GM23338 (cell line): ENCODE results near the gene HLA-DPB1. TPM values are rescaled to one million over a fixed set of nuclear protein-coding genes. Genes with fewer than 3 reads are reported as not detected.

Source experiments
- ATAC-seq: fragments of 200-7000 bp; cut with Tn5 transposase; 3 replicates; pipeline ENCODE4 v1.9.1; 2020
- DNase-seq: peaks from one replicate; pipeline ENCODE4 v3.0.0-alpha.2; 2015; ENCODE audit warnings: low spot score
- H2AFZ ChIP-seq: fragments of 200-600 bp; sonication (generic); 2 replicates; pipeline ENCODE4 v1.8.0; 2016; ENCODE audit warnings: antibody characterized with exemption, mild to moderate bottlenecking, moderate library complexity
- H3F3A ChIP-seq: fragments of 200-600 bp; sonication (generic); replicated peaks from 2 replicates; pipeline ENCODE4 v1.8.0; 2017; ENCODE audit warnings: antibody characterized with exemption, mixed run types, low read depth
- H3K27ac ChIP-seq: fragments of 200-600 bp; sonication (generic); 2 replicates; pipeline ENCODE4 v1.6.1; 2016; ENCODE audit warnings: low read depth
- H3K27me3 ChIP-seq: fragments of 200-600 bp; sonication (generic); 2 replicates; pipeline ENCODE4 v1.8.0; 2016; ENCODE audit warnings: mild to moderate bottlenecking, mixed run types, moderate library complexity; ENCODE audit not compliant: insufficient read depth
- H3K36me3 ChIP-seq: fragments of 200-600 bp; sonication (generic); 2 replicates; pipeline ENCODE4 v1.8.0; 2016; ENCODE audit warnings: mild to moderate bottlenecking; ENCODE audit not compliant: insufficient read depth
- H3K4me1 ChIP-seq: fragments of 200-600 bp; sonication (generic); 2 replicates; pipeline ENCODE4 v1.8.0; 2016; ENCODE audit warnings: mild to moderate bottlenecking, moderate library complexity; ENCODE audit not compliant: insufficient read depth
- H3K4me2 ChIP-seq: fragments of 200-600 bp; sonication (generic); 2 replicates; pipeline ENCODE4 v1.7.1; 2017; ENCODE audit warnings: mixed run types
- H3K4me3 ChIP-seq: fragments of 200-600 bp; sonication (generic); 2 replicates; pipeline ENCODE4 v1.6.1; 2016; ENCODE audit warnings: mixed run types
- H3K79me2 ChIP-seq: fragments of 200-600 bp; sonication (generic); replicated peaks from 2 replicates; pipeline ENCODE4 v1.8.0; 2017; ENCODE audit warnings: mild to moderate bottlenecking; ENCODE audit not compliant: insufficient read depth
- H3K9me2 ChIP-seq: fragments of 200-600 bp; sonication (generic); 2 replicates; pipeline ENCODE4 v1.8.0; 2017; ENCODE audit not compliant: insufficient read depth
- H4K20me1 ChIP-seq: fragments of 200-600 bp; sonication (generic); replicated peaks from 2 replicates; pipeline ENCODE4 v1.8.0; 2017; ENCODE audit warnings: mild to moderate bottlenecking; ENCODE audit not compliant: insufficient read depth
- H3K27ac Mint-ChIP-seq: 2 replicates; pipeline ENCODE4 v1.8.0; 2020; ENCODE audit warnings: inconsistent platforms, mild to moderate bottlenecking, moderate library complexity, mixed read lengths
- H3K27me3 Mint-ChIP-seq: 3 replicates; pipeline ENCODE4 v1.8.0; 2022; ENCODE audit warnings: low read depth, mild to moderate bottlenecking, moderate library complexity, mixed read lengths, inconsistent platforms; ENCODE audit not compliant: insufficient read depth, poor library complexity
- H3K36me3 Mint-ChIP-seq: 3 replicates; pipeline ENCODE4 v1.8.0; 2021; ENCODE audit warnings: low read depth, mild to moderate bottlenecking, inconsistent platforms, moderate library complexity, mixed read lengths
- H3K4me1 Mint-ChIP-seq: 3 replicates; pipeline ENCODE4 v1.8.0; 2020; ENCODE audit warnings: mild to moderate bottlenecking, inconsistent platforms, mixed read lengths
- H3K4me3 Mint-ChIP-seq: 3 replicates; pipeline ENCODE4 v1.8.0; 2021; ENCODE audit warnings: moderate library complexity, mild to moderate bottlenecking, inconsistent platforms, mixed read lengths
- H3K9me3 Mint-ChIP-seq: 3 replicates; pipeline ENCODE4 v1.8.0; 2020; ENCODE audit warnings: moderate library complexity, mild to moderate bottlenecking, inconsistent platforms, mixed read lengths
- CREB1 ChIP-seq: fragments of 250-450 bp; sonication (Bioruptor Pico); IDR thresholded peaks from 2 replicates; pipeline ENCODE4 v1.5.0; 2020; ENCODE audit warnings: low read depth, mild to moderate bottlenecking, moderate library complexity
- CTCF ChIP-seq, 2 experiments: fragments of 200-600 bp in 1 of 2; sonication (generic) in 1 of 2; conservative IDR thresholded peaks; 2 replicates each; pipeline versions ENCODE4 v1.5.1 to v1.6.1; 2016 to 2017; ENCODE audit warnings: antibody characterized with exemption in 2 of 2, low read depth in 2 of 2, mild to moderate bottlenecking in 2 of 2, moderate library complexity in 1 of 2
- EZH2 ChIP-seq: fragments of 200-600 bp; sonication (generic); IDR thresholded peaks from one replicate; pipeline ENCODE4 v1.8.0; 2017; ENCODE audit warnings: antibody characterized with exemption, mild to moderate bottlenecking, low read depth; ENCODE audit not compliant: unreplicated experiment
- EZH2phosphoT487 ChIP-seq: fragments of 200-600 bp; sonication (generic); IDR thresholded peaks from one replicate; pipeline ENCODE4 v1.8.1; 2018; ENCODE audit warnings: antibody characterized with exemption; ENCODE audit not compliant: unreplicated experiment
- NANOG ChIP-seq: IDR thresholded peaks from 2 replicates; pipeline ENCODE4 v1.6.1; 2016; ENCODE audit warnings: antibody characterized with exemption, borderline replicate concordance
- POLR2AphosphoS5 ChIP-seq: IDR thresholded peaks from 2 replicates; pipeline ENCODE4 v1.6.1; 2016; ENCODE audit warnings: antibody characterized with exemption, low read depth
- STAT1 ChIP-seq: IDR thresholded peaks from one replicate; pipeline ENCODE4 v1.6.1; 2016; ENCODE audit warnings: antibody characterized with exemption; ENCODE audit not compliant: unreplicated experiment
- ZNF114 ChIP-seq: fragments of 250-450 bp; sonication (Bioruptor Pico); IDR thresholded peaks from 2 replicates; pipeline ENCODE4 v1.5.0; 2020; ENCODE audit warnings: mild to moderate bottlenecking, moderate library complexity
- ZNF331 ChIP-seq: fragments of 250-450 bp; sonication (Bioruptor Pico); IDR thresholded peaks from 2 replicates; pipeline ENCODE4 v1.5.0; 2020; ENCODE audit warnings: low read depth, mild to moderate bottlenecking, moderate library complexity
- polyA plus RNA-seq: library from polyadenylated mRNA; unstranded; fragments of >200 nt; fragmentation: Nextera tagmentation; extraction: Ambion mirVana; gene quantifications from 2 replicates; pipeline ENCODE4 v1.2.1, GENCODE V29; 2016
- total RNA-seq: library from RNA; depleted of rRNA; stranded (reverse); fragments of >200 nt; shearing (Covaris generic); gene quantifications from 2 replicates; pipeline ENCODE4 v1.2.3, GENCODE V29; 2014
- TF ChIP-seq, protein P1 (sequence below): IDR thresholded peaks from one replicate; pipeline ENCODE4 v1.6.1; 2018; ENCODE audit warnings: antibody characterized with exemption; ENCODE audit not compliant: unreplicated experiment
- TF ChIP-seq, protein P2 (sequence below): fragments of 250-450 bp; sonication (Bioruptor Pico); IDR thresholded peaks from 2 replicates; pipeline ENCODE4 v1.5.0; 2020; ENCODE audit warnings: mild to moderate bottlenecking, moderate library complexity
- TF ChIP-seq, protein P3 (sequence below): IDR thresholded peaks from 2 replicates; pipeline ENCODE4 v1.6.1; 2016; ENCODE audit warnings: antibody characterized with exemption

HLA-DPB1 gene
- total and polyA plus RNA-seq, 2 experiments from 2014 or later, result 22.0 to 37.6 TPM

GRCh38 chr6:33052627-33053026 is 23.2 kb upstream of the HLA-DPB1 start:
- H3K36me3 ChIP-seq, result no peaks in the 10 kb centered on the region
- no peaks in the 10 kb centered on the region for H3K9me2 ChIP-seq
- H3K4me1 Mint-ChIP-seq, result peaks cover 39% of the 10 kb centered on the region
- H3K27me3 ChIP-seq, result no peaks in the 10 kb centered on the region
- DNase-seq (no peak), ATAC-seq (no peak)
- H3K4me1 ChIP-seq, result peaks cover 11% of the 10 kb centered on the region
- H3K27ac ChIP-seq, result peak overlapping the region; percentile 43; the same call in 1 of the 2 replicates
- H3K9me3 Mint-ChIP-seq, result peaks cover 14% of the 10 kb centered on the region
- no peaks in the 10 kb centered on the region; the same call in 1 of the 2 replicates for H3F3A ChIP-seq
- peak overlapping the region; percentile 5; the same call in 1 of the 2 replicates for H3K4me2 ChIP-seq
- no peaks in the 10 kb centered on the region for H4K20me1 ChIP-seq
- TF ChIP-seq EZH2 (no peak), POLR2AphosphoS5 (no peak), EZH2phosphoT487 (no peak), ZNF331 (CRISPR knock-in tag) (no peak), STAT1 (no peak), NANOG (no peak), CTCF (conservative IDR thresholded peaks at IDR 0.05; ENCODE audit: low read depth in 2 of 2) (no peak), CREB1 (no peak), ZNF114 (CRISPR knock-in tag) (no peak)
- TF ChIP-seq, protein P1, sequence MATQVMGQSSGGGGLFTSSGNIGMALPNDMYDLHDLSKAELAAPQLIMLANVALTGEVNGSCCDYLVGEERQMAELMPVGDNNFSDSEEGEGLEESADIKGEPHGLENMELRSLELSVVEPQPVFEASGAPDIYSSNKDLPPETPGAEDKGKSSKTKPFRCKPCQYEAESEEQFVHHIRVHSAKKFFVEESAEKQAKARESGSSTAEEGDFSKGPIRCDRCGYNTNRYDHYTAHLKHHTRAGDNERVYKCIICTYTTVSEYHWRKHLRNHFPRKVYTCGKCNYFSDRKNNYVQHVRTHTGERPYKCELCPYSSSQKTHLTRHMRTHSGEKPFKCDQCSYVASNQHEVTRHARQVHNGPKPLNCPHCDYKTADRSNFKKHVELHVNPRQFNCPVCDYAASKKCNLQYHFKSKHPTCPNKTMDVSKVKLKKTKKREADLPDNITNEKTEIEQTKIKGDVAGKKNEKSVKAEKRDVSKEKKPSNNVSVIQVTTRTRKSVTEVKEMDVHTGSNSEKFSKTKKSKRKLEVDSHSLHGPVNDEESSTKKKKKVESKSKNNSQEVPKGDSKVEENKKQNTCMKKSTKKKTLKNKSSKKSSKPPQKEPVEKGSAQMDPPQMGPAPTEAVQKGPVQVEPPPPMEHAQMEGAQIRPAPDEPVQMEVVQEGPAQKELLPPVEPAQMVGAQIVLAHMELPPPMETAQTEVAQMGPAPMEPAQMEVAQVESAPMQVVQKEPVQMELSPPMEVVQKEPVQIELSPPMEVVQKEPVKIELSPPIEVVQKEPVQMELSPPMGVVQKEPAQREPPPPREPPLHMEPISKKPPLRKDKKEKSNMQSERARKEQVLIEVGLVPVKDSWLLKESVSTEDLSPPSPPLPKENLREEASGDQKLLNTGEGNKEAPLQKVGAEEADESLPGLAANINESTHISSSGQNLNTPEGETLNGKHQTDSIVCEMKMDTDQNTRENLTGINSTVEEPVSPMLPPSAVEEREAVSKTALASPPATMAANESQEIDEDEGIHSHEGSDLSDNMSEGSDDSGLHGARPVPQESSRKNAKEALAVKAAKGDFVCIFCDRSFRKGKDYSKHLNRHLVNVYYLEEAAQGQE, result no peak
- TF ChIP-seq, protein P2, sequence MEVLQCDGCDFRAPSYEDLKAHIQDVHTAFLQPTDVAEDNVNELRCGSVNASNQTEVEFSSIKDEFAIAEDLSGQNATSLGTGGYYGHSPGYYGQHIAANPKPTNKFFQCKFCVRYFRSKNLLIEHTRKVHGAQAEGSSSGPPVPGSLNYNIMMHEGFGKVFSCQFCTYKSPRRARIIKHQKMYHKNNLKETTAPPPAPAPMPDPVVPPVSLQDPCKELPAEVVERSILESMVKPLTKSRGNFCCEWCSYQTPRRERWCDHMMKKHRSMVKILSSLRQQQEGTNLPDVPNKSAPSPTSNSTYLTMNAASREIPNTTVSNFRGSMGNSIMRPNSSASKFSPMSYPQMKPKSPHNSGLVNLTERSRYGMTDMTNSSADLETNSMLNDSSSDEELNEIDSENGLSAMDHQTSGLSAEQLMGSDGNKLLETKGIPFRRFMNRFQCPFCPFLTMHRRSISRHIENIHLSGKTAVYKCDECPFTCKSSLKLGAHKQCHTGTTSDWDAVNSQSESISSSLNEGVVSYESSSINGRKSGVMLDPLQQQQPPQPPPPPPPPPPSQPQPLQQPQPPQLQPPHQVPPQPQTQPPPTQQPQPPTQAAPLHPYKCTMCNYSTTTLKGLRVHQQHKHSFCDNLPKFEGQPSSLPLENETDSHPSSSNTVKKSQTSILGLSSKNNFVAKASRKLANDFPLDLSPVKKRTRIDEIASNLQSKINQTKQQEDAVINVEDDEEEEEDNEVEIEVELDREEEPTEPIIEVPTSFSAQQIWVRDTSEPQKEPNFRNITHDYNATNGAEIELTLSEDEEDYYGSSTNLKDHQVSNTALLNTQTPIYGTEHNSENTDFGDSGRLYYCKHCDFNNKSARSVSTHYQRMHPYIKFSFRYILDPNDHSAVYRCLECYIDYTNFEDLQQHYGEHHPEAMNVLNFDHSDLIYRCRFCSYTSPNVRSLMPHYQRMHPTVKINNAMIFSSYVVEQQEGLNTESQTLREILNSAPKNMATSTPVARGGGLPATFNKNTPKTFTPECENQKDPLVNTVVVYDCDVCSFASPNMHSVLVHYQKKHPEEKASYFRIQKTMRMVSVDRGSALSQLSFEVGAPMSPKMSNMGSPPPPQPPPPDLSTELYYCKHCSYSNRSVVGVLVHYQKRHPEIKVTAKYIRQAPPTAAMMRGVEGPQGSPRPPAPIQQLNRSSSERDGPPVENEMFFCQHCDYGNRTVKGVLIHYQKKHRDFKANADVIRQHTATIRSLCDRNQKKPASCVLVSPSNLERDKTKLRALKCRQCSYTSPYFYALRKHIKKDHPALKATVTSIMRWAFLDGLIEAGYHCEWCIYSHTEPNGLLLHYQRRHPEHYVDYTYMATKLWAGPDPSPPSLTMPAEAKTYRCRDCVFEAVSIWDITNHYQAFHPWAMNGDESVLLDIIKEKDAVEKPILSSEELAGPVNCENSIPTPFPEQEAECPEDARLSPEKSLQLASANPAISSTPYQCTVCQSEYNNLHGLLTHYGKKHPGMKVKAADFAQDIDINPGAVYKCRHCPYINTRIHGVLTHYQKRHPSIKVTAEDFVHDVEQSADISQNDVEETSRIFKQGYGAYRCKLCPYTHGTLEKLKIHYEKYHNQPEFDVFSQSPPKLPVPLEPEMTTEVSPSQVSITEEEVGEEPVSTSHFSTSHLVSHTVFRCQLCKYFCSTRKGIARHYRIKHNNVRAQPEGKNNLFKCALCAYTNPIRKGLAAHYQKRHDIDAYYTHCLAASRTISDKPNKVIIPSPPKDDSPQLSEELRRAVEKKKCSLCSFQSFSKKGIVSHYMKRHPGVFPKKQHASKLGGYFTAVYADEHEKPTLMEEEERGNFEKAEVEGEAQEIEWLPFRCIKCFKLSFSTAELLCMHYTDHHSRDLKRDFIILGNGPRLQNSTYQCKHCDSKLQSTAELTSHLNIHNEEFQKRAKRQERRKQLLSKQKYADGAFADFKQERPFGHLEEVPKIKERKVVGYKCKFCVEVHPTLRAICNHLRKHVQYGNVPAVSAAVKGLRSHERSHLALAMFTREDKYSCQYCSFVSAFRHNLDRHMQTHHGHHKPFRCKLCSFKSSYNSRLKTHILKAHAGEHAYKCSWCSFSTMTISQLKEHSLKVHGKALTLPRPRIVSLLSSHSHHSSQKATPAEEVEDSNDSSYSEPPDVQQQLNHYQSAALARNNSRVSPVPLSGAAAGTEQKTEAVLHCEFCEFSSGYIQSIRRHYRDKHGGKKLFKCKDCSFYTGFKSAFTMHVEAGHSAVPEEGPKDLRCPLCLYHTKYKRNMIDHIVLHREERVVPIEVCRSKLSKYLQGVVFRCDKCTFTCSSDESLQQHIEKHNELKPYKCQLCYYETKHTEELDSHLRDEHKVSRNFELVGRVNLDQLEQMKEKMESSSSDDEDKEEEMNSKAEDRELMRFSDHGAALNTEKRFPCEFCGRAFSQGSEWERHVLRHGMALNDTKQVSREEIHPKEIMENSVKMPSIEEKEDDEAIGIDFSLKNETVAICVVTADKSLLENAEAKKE (CRISPR knock-in tag), result no peak
- TF ChIP-seq, protein P3, sequence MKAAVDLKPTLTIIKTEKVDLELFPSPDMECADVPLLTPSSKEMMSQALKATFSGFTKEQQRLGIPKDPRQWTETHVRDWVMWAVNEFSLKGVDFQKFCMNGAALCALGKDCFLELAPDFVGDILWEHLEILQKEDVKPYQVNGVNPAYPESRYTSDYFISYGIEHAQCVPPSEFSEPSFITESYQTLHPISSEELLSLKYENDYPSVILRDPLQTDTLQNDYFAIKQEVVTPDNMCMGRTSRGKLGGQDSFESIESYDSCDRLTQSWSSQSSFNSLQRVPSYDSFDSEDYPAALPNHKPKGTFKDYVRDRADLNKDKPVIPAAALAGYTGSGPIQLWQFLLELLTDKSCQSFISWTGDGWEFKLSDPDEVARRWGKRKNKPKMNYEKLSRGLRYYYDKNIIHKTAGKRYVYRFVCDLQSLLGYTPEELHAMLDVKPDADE, result no peak
- H3K4me3 Mint-ChIP-seq, result no peak overlapping the region; the same call in 2 of the 3 replicates
- H3K27me3 Mint-ChIP-seq, result peaks cover 10% of the 10 kb centered on the region
- no peaks in the 10 kb centered on the region for H3K79me2 ChIP-seq
- H3K36me3 Mint-ChIP-seq, result peaks cover 11% of the 10 kb centered on the region; the same call in 2 of the 3 replicates
- H2AFZ ChIP-seq, result no peak overlapping the region
- H3K4me3 ChIP-seq, result no peak overlapping the region
- H3K27ac Mint-ChIP-seq, result peak overlapping the region; percentile 74; the same call in 1 of the 2 replicates
